Measurements from ENCODE around the gene ERFE.

The ERFE gene

DNA sequence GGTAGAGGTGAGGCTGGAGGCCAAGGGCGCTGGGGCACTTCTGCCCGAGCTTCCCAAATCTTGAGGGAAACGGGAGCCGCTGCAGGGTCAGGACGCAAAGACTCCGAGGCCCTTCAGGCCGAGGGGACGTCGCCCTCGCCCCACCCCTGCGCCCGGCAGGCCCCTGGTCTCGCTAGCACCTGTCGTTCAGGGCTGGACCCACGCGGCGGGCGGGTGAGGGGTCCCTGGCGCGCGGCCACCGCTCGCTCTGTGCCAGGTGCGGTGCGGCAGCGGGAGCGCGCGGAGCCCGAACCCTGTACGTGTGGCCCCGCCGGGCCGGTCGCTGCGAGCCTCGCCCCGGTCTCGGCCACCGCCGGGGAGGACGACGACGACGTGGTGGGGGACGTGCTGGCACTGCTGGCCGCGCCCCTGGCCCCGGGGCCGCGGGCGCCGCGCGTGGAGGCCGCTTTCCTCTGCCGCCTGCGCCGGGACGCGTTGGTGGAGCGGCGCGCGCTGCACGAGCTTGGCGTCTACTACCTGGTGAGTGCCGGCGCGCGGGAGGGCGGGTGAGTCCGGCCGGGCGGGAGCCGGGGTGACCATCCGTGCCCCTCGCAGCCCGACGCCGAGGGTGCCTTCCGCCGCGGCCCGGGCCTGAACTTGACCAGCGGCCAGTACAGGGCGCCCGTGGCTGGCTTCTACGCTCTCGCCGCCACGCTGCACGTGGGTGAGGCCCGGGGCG is 4.9 kb downstream of the ERFE start:
- peaks cover 3% of the 10 kb centered on the region for H3K79me1 ChIP-seq (ENCODE audit: low read depth, low read length)
- peak overlapping the region; percentile 68 for H2AK5ac ChIP-seq (ENCODE audit: low read depth, low read length)
- H3K4ac ChIP-seq (ENCODE audit: low read length) = no peak overlapping the region
- H3K9ac ChIP-seq (ENCODE audit: low read depth, low read length, poor library complexity) = peak overlapping the region; percentile 81
- no peak overlapping the region for H4K91ac ChIP-seq (ENCODE audit: low read depth, low read length, poor library complexity)
- no CpG with 5 or more reads among the region's 95 CpGs for WGBS, 2 donors (ENCODE audit: extremely low coverage in 2 of 2, insufficient read length in 2 of 2, insufficient replicate concordance in 1 of 2)
- H3K4me1 ChIP-seq (ENCODE audit: control insufficient read depth in 2 of 2, insufficient read depth in 1 of 2, low read depth in 1 of 2, low read length in 2 of 2) = peaks cover 0 to 4% of the 10 kb centered on the region in 2 donors
- no peak overlapping the region for H4K8ac ChIP-seq (ENCODE audit: low read depth, low read length)
- peak overlapping the region in 1 of 2 donors; percentile 73 for H3K4me3 ChIP-seq (ENCODE audit: low read length in 2 of 2)
- peaks cover 3 to 18% of the 10 kb centered on the region in 2 donors for H3K36me3 ChIP-seq (replicated peaks in 1 of 2; ENCODE audit: control insufficient read depth in 2 of 2, insufficient read depth in 2 of 2, low read length in 2 of 2)
- no peak overlapping the region for H2AFZ ChIP-seq (ENCODE audit: low read length)
- peaks cover 12 to 59% (median 23%) of the 10 kb centered on the region in 3 experiments for H3K27me3 ChIP-seq (ENCODE audit: control insufficient read depth in 3 of 3, insufficient read depth in 3 of 3, low read depth in 1 of 3, low read length in 3 of 3)
- H2BK120ac ChIP-seq (ENCODE audit: low read depth, low read length) = no peak overlapping the region
- no peak overlapping the region for H2BK15ac ChIP-seq (ENCODE audit: low read length)
- no peak for DNase-seq (ENCODE audit: low spot score)
- H3K4me2 ChIP-seq (ENCODE audit: insufficient read depth, low read length, poor library complexity, severe bottlenecking) = peak overlapping the region; percentile 86
- peak overlapping the region; percentile 42 for H3K18ac ChIP-seq (ENCODE audit: low read length)
- H3K9me3 ChIP-seq (replicated peaks in 1 of 2; ENCODE audit: control insufficient read depth in 2 of 2, insufficient read depth in 1 of 2, low read depth in 1 of 2, low read length in 2 of 2) = no peaks in the 10 kb centered on the region
- H2BK5ac ChIP-seq (ENCODE audit: low read length) = no peak overlapping the region
- no peak overlapping the region for H2BK12ac ChIP-seq (ENCODE audit: low read length)
- no peak overlapping the region for H3K27ac ChIP-seq (replicated peaks; ENCODE audit: low read length)
- peak overlapping the region; percentile 21 for H3K14ac ChIP-seq (ENCODE audit: low read length)
- no peak overlapping the region for H3K23ac ChIP-seq (ENCODE audit: low read depth, low read length, poor library complexity)

DNA sequence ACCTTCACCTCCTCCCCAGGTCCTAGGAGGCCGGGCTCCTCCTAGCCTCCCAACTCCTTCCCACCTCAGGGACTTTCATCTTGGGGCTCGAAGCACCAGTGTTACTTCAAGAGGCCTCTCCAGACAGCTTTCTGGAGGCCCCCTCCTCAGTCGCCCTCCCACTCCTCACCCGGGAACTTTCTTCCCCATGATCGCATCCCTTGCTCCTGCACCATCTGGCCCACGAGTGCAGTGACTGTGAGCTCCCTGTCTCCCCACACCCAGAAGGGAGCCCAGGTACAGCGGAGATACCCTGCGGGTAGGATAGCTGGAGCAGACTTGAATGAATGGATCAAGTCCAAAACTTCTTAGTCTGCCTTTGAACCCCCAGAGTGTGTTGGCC is 6.1 kb downstream of the ERFE start:
- no peak overlapping the region for H4K91ac ChIP-seq (ENCODE audit: low read depth, low read length, poor library complexity)
- no peaks in the 10 kb centered on the region for H3K9me3 ChIP-seq (replicated peaks in 1 of 2; ENCODE audit: control insufficient read depth in 2 of 2, insufficient read depth in 1 of 2, low read depth in 1 of 2, low read length in 2 of 2)
- no peak overlapping the region for H3K4me3 ChIP-seq (ENCODE audit: low read length in 2 of 2)
- no peak overlapping the region for H3K18ac ChIP-seq (ENCODE audit: low read length)
- no peak overlapping the region for H3K27ac ChIP-seq (replicated peaks; ENCODE audit: low read length)
- no CpG with 5 or more reads among the region's 8 CpGs for WGBS, 2 donors (ENCODE audit: extremely low coverage in 2 of 2, insufficient read length in 2 of 2, insufficient replicate concordance in 1 of 2)
- H3K4me1 ChIP-seq (ENCODE audit: control insufficient read depth in 2 of 2, insufficient read depth in 1 of 2, low read depth in 1 of 2, low read length in 2 of 2) = no peaks in the 10 kb centered on the region
- H3K4ac ChIP-seq (ENCODE audit: low read length) = no peak overlapping the region
- no peak overlapping the region for H4K8ac ChIP-seq (ENCODE audit: low read depth, low read length)
- H2AK5ac ChIP-seq (ENCODE audit: low read depth, low read length) = no peak overlapping the region
- DNase-seq (ENCODE audit: low spot score) = no peak
- peaks cover 9 to 30% of the 10 kb centered on the region in 2 donors for H3K36me3 ChIP-seq (replicated peaks in 1 of 2; ENCODE audit: control insufficient read depth in 2 of 2, insufficient read depth in 2 of 2, low read length in 2 of 2)
- H2BK5ac ChIP-seq (ENCODE audit: low read length) = no peak overlapping the region
- no peak overlapping the region for H3K23ac ChIP-seq (ENCODE audit: low read depth, low read length, poor library complexity)
- no peak overlapping the region for H3K14ac ChIP-seq (ENCODE audit: low read length)
- H2AFZ ChIP-seq (ENCODE audit: low read length) = no peak overlapping the region
- no peak overlapping the region for H3K9ac ChIP-seq (ENCODE audit: low read depth, low read length, poor library complexity)
- peaks cover 4 to 48% (median 16%) of the 10 kb centered on the region in 3 experiments for H3K27me3 ChIP-seq (ENCODE audit: control insufficient read depth in 3 of 3, insufficient read depth in 3 of 3, low read depth in 1 of 3, low read length in 3 of 3)
- no peak overlapping the region for H3K4me2 ChIP-seq (ENCODE audit: insufficient read depth, low read length, poor library complexity, severe bottlenecking)
- H2BK12ac ChIP-seq (ENCODE audit: low read length) = no peak overlapping the region
- H3K79me1 ChIP-seq (ENCODE audit: low read depth, low read length) = no peaks in the 10 kb centered on the region
- H2BK120ac ChIP-seq (ENCODE audit: low read depth, low read length) = no peak overlapping the region
- no peak overlapping the region for H2BK15ac ChIP-seq (ENCODE audit: low read length)

DNA sequence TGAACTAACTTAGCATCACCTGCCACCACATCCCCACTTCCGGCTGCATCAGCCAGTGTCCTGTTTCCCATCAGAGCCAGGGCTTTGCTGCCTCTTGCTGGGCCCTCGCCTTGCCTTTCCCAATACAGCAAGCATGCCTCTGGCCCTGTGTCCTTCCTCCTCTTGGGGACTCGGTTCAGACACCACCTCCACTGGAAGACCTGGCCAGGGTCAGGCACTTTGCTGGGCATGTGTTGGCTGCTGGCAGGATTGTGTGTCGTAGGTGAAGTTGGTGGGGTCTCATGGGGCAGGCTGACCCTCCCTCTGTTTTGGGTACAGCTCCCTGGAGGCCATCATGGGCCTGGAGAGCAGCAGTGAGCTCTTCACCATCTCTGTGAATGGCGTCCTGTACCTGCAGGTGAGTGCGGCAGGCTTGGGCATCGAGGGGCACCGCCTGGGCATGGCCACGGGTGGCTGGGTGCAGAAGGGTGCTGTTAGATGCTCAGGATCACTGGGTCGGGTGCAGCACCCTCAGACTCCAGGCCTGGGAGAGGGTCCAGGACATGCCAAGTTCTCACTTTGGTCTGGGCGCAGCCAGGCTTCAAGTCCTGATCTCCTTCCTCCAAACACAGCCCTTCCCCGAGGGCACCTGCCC is 6.6 kb downstream of the ERFE start:
- no peak overlapping the region for H2BK5ac ChIP-seq (ENCODE audit: low read length)
- no peak overlapping the region for H3K4me2 ChIP-seq (ENCODE audit: insufficient read depth, low read length, poor library complexity, severe bottlenecking)
- H4K8ac ChIP-seq (ENCODE audit: low read depth, low read length) = no peak overlapping the region
- no peak overlapping the region for H3K23ac ChIP-seq (ENCODE audit: low read depth, low read length, poor library complexity)
- no peak for DNase-seq (ENCODE audit: low spot score)
- H3K36me3 ChIP-seq (replicated peaks in 1 of 2; ENCODE audit: control insufficient read depth in 2 of 2, insufficient read depth in 2 of 2, low read length in 2 of 2) = peaks cover 11 to 36% of the 10 kb centered on the region in 2 donors
- H3K27me3 ChIP-seq (ENCODE audit: control insufficient read depth in 3 of 3, insufficient read depth in 3 of 3, low read depth in 1 of 3, low read length in 3 of 3) = peaks cover 0 to 43% (median 14%) of the 10 kb centered on the region in 3 experiments
- no peaks in the 10 kb centered on the region for H3K79me1 ChIP-seq (ENCODE audit: low read depth, low read length)
- H2BK15ac ChIP-seq (ENCODE audit: low read length) = no peak overlapping the region
- no peak overlapping the region for H2BK12ac ChIP-seq (ENCODE audit: low read length)
- H3K4me1 ChIP-seq (ENCODE audit: control insufficient read depth in 2 of 2, insufficient read depth in 1 of 2, low read depth in 1 of 2, low read length in 2 of 2) = no peaks in the 10 kb centered on the region
- H3K4me3 ChIP-seq (ENCODE audit: low read length in 2 of 2) = no peak overlapping the region
- WGBS, 2 donors (ENCODE audit: extremely low coverage in 2 of 2, insufficient read length in 2 of 2, insufficient replicate concordance in 1 of 2) = no CpG with 5 or more reads among the region's 12 CpGs
- no peak overlapping the region for H2BK120ac ChIP-seq (ENCODE audit: low read depth, low read length)
- no peak overlapping the region for H2AK5ac ChIP-seq (ENCODE audit: low read depth, low read length)
- no peaks in the 10 kb centered on the region for H3K9me3 ChIP-seq (replicated peaks in 1 of 2; ENCODE audit: control insufficient read depth in 2 of 2, insufficient read depth in 1 of 2, low read depth in 1 of 2, low read length in 2 of 2)
- H4K91ac ChIP-seq (ENCODE audit: low read depth, low read length, poor library complexity) = no peak overlapping the region
- H3K14ac ChIP-seq (ENCODE audit: low read length) = no peak overlapping the region
- no peak overlapping the region for H3K4ac ChIP-seq (ENCODE audit: low read length)
- no peak overlapping the region for H3K9ac ChIP-seq (ENCODE audit: low read depth, low read length, poor library complexity)
- H2AFZ ChIP-seq (ENCODE audit: low read length) = no peak overlapping the region
- H3K27ac ChIP-seq (replicated peaks; ENCODE audit: low read length) = no peak overlapping the region
- no peak overlapping the region for H3K18ac ChIP-seq (ENCODE audit: low read length)
